Measurements from ENCODE around the gene NT5DC3. TPM values are rescaled to one million over a fixed set of nuclear protein-coding genes. Genes with fewer than 3 reads are reported as not detected.

NT5DC3 gene
- polyA plus RNA-seq, 3 donors: 0.27 to 4.8 (median 0.93) TPM

- Histone ChIP-seq H3K9me3 (replicated peaks in 1 of 2; ENCODE audit: control insufficient read depth in 1 of 2, insufficient read depth in 1 of 2, low read length in 2 of 2) (peaks cover 7 to 8% of the 10 kb centered on the region in 2 donors), H3K27ac (ENCODE audit: low read depth in 1 of 2, low read length in 2 of 2) (no peak overlapping the region), H4K20me1 (ENCODE audit: insufficient read depth, low read length) (no peaks in the 10 kb centered on the region), H3K4me3 (replicated peaks in 1 of 3; ENCODE audit: low read depth in 2 of 3, low read length in 3 of 3) (no peak overlapping the region), H3K4me2 (replicated peaks; ENCODE audit: extremely low read depth, low read length, poor library complexity, severe bottlenecking) (no peak overlapping the region), H3K36me3 (replicated peaks in 1 of 2; ENCODE audit: control insufficient read depth in 1 of 2, insufficient read depth in 2 of 2, low read length in 2 of 2) (no peaks in the 10 kb centered on the region), H3K79me2 (ENCODE audit: insufficient read depth, low read length) (peaks cover 55% of the 10 kb centered on the region), H3K9ac (ENCODE audit: insufficient read depth, low read length, poor library complexity, severe bottlenecking) (no peak overlapping the region), H3K4me1 (ENCODE audit: control insufficient read depth in 1 of 2, insufficient read depth in 2 of 2, low read length in 2 of 2) (peaks cover 17% of the 10 kb centered on the region in 2 donors), H3K27me3 (ENCODE audit: control insufficient read depth in 2 of 2, insufficient read depth in 2 of 2, low read length in 2 of 2) (no peaks in the 10 kb centered on the region), H2AFZ (ENCODE audit: insufficient read depth, low read depth, low read length, poor library complexity, severe bottlenecking) (no peak overlapping the region)
- DNase-seq: no peak
- peaks cover 4 to 6% of the 10 kb centered on the region in 2 donors for H3K36me3 Mint-ChIP-seq
- peaks cover 25% of the 10 kb centered on the region for H3K4me1 Mint-ChIP-seq
- no peak for TF ChIP-seq CTCF (IDR thresholded peaks at IDR 0.05)
- H3K27ac Mint-ChIP-seq: no peak overlapping the region
- H3K9me3 Mint-ChIP-seq: peaks cover 2 to 9% (median 7%) of the 10 kb centered on the region in 7 donors
- no peak overlapping the region for H3K4me3 Mint-ChIP-seq
- no peaks in the 10 kb centered on the region for H3K27me3 Mint-ChIP-seq (ENCODE audit: low read depth in 3 of 3)
- intact Hi-C loops (cut with micrococcal nuclease): no loop called here
Measured at GRCh38 chr12:103823871-103824270, 17.2 kb downstream of the NT5DC3 start.

GRCh38 chr12:103821773-103822172 lies 19.3 kb downstream of the NT5DC3 start:
- TF ChIP-seq CTCF (IDR thresholded peaks at IDR 0.05): no peak

More at GRCh38 chr12:103821773-103822172, 19.3 kb downstream of the NT5DC3 start:
- Mint-ChIP-seq H3K27me3 (ENCODE audit: low read depth in 3 of 3) (no peaks in the 10 kb centered on the region), H3K9me3 (peaks cover 2 to 9% (median 7%) of the 10 kb centered on the region in 7 donors), H3K4me3 (no peak overlapping the region), H3K4me1 (peaks cover 7% of the 10 kb centered on the region), H3K36me3 (peaks cover 4 to 6% of the 10 kb centered on the region in 2 donors), H3K27ac (no peak overlapping the region)
- intact Hi-C loops (cut with micrococcal nuclease): no loop called here
- Histone ChIP-seq H3K4me3 (replicated peaks in 1 of 3; ENCODE audit: low read depth in 2 of 3, low read length in 3 of 3) (no peak overlapping the region), H3K9me3 (replicated peaks in 1 of 2; ENCODE audit: control insufficient read depth in 1 of 2, insufficient read depth in 1 of 2, low read length in 2 of 2) (peaks cover 7 to 8% of the 10 kb centered on the region in 2 donors), H3K27me3 (ENCODE audit: control insufficient read depth in 2 of 2, insufficient read depth in 2 of 2, low read length in 2 of 2) (no peaks in the 10 kb centered on the region), H3K27ac (ENCODE audit: low read depth in 1 of 2, low read length in 2 of 2) (no peak overlapping the region), H2AFZ (ENCODE audit: insufficient read depth, low read depth, low read length, poor library complexity, severe bottlenecking) (no peak overlapping the region), H4K20me1 (ENCODE audit: insufficient read depth, low read length) (no peaks in the 10 kb centered on the region), H3K36me3 (replicated peaks in 1 of 2; ENCODE audit: control insufficient read depth in 1 of 2, insufficient read depth in 2 of 2, low read length in 2 of 2) (no peaks in the 10 kb centered on the region), H3K4me1 (ENCODE audit: control insufficient read depth in 1 of 2, insufficient read depth in 2 of 2, low read length in 2 of 2) (peaks cover 0 to 3% of the 10 kb centered on the region in 2 donors), H3K4me2 (replicated peaks; ENCODE audit: extremely low read depth, low read length, poor library complexity, severe bottlenecking) (no peak overlapping the region), H3K9ac (ENCODE audit: insufficient read depth, low read length, poor library complexity, severe bottlenecking) (no peak overlapping the region), H3K79me2 (ENCODE audit: insufficient read depth, low read length) (peaks cover 37% of the 10 kb centered on the region)
- DNase-seq: no peak
- no CpG with 5 or more reads among the region's 1 CpG for WGBS (ENCODE audit: insufficient coverage)
